Rectal smooth muscle tissue (tissue), 1 donor: ENCODE results near the gene MAPKBP1.

Experiments
- H3K27ac ChIP-seq: one replicate; pipeline ENCODE4 v1.7.0; 2013; ENCODE audit warnings: low read depth, low read length, inconsistent platforms
- H3K27me3 ChIP-seq: one replicate; pipeline ENCODE4 v1.7.0; 2013; ENCODE audit warnings: low read length; ENCODE audit not compliant: control insufficient read depth, insufficient read depth
- H3K36me3 ChIP-seq: one replicate; pipeline ENCODE4 v1.7.0; 2013; ENCODE audit warnings: low read length; ENCODE audit not compliant: control insufficient read depth, insufficient read depth
- H3K4me1 ChIP-seq: one replicate; pipeline ENCODE4 v1.7.0; 2013; ENCODE audit warnings: low read length; ENCODE audit not compliant: control insufficient read depth, insufficient read depth
- H3K4me3 ChIP-seq: one replicate; pipeline ENCODE4 v1.7.0; 2013; ENCODE audit warnings: low read length
- H3K9ac ChIP-seq: one replicate; pipeline ENCODE4 v1.7.0; 2013; ENCODE audit warnings: low read length

MAPKBP1 gene

GRCh38 chr15:41850482-41851166 is 76.3 kb downstream of the MAPKBP1 start:
- peaks cover 7% of the 10 kb centered on the region for H3K36me3 ChIP-seq
- H3K27ac ChIP-seq, result no peak overlapping the region
- no peaks in the 10 kb centered on the region for H3K4me1 ChIP-seq
- H3K9ac ChIP-seq, result no peak overlapping the region
- no peak overlapping the region for H3K4me3 ChIP-seq
- no peaks in the 10 kb centered on the region for H3K27me3 ChIP-seq

- Histone ChIP-seq H3K27me3 (no peaks in the 10 kb centered on the region), H3K4me1 (no peaks in the 10 kb centered on the region)
Measured at GRCh38 chr15:41851167-41851523, 76.9 kb downstream of the MAPKBP1 start.

DNA sequence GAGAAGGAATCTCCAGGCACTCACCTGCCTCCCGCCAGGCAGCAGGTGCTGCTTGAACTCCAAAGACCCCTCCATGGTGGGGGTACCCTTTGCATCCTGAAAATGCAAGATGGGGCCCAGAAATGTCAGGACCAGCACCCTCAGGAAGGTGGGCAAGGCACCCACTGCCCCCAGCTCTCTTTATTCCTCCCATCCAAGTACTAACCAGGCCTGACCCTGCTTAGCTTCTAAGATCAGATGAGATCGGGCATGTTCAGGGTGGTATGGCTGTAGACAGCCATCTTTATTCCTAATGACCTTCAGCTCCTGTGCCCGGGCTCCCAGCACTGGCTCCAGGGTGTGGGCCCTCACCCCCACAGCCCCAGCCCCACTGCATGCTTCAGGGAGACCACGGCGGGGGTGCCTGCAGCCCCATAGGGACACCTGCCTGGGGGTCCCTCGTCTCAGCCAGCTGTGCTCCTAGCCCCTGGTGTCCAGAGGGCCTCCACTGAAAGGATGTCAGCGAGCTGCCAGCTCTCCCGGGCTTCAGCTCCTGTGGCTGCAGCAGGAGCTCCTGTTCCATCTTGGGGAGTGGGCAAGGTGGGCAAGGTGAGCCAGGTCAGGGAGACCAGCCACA is 77.6 kb downstream of the MAPKBP1 start:
- no peaks in the 10 kb centered on the region for H3K27me3 ChIP-seq
- no peak overlapping the region for H3K9ac ChIP-seq
- H3K4me1 ChIP-seq, result no peaks in the 10 kb centered on the region
- H3K36me3 ChIP-seq, result no peaks in the 10 kb centered on the region
- no peak overlapping the region for H3K4me3 ChIP-seq
- no peak overlapping the region for H3K27ac ChIP-seq

More at GRCh38 chr15:41851167-41851523, 76.9 kb downstream of the MAPKBP1 start:
- Histone ChIP-seq H3K4me3 (no peak overlapping the region), H3K36me3 (peaks cover 6% of the 10 kb centered on the region), H3K9ac (no peak overlapping the region), H3K27ac (no peak overlapping the region)

- H3K27ac ChIP-seq, result no peak overlapping the region
- no peaks in the 10 kb centered on the region for H3K36me3 ChIP-seq
- H3K4me3 ChIP-seq, result no peak overlapping the region
- no peaks in the 10 kb centered on the region for H3K4me1 ChIP-seq
- no peaks in the 10 kb centered on the region for H3K27me3 ChIP-seq
- H3K9ac ChIP-seq, result no peak overlapping the region
Measured at GRCh38 chr15:41852736-41853590, 78.7 kb downstream of the MAPKBP1 start.

DNA sequence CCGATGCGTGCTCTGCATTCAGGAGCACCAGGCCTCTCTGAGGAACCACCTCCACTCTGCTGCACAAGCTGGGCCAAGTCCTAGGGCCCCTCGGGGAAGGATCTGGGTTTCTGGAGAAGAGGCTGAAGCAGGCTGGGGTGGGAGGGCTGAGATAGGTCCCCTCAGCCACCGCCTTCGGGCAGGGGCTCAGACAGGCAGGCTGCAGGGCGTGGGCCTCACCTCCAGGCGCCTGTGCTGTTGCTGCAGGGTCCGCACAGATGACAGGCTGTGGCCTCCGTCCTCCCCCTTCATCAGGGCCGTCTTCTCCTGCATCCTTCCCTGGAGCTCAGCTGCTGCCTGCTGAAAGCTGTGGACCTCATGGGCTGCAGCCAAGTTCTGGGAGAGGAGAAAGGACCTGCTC is 79.5 kb downstream of the MAPKBP1 start:
- no peak overlapping the region for H3K27ac ChIP-seq
- no peak overlapping the region for H3K4me3 ChIP-seq
- H3K36me3 ChIP-seq, result no peaks in the 10 kb centered on the region
- no peaks in the 10 kb centered on the region for H3K4me1 ChIP-seq
- H3K9ac ChIP-seq, result no peak overlapping the region
- H3K27me3 ChIP-seq, result no peaks in the 10 kb centered on the region

GRCh38 chr15:41854443-41854842 is 80.2 kb downstream of the MAPKBP1 start:
- no peaks in the 10 kb centered on the region for H3K27me3 ChIP-seq
- H3K4me1 ChIP-seq, result no peaks in the 10 kb centered on the region
- no peaks in the 10 kb centered on the region for H3K36me3 ChIP-seq
- H3K27ac ChIP-seq, result no peak overlapping the region
- no peak overlapping the region for H3K9ac ChIP-seq
- H3K4me3 ChIP-seq, result no peak overlapping the region

- Histone ChIP-seq H3K4me3 (no peak overlapping the region), H3K36me3 (no peaks in the 10 kb centered on the region), H3K27ac (no peak overlapping the region), H3K9ac (no peak overlapping the region), H3K27me3 (no peaks in the 10 kb centered on the region), H3K4me1 (no peaks in the 10 kb centered on the region)
Measured at GRCh38 chr15:41855261-41855961, 81.1 kb downstream of the MAPKBP1 start.

GRCh38 chr15:41856262-41856661 is 82.0 kb downstream of the MAPKBP1 start:
- H3K4me3 ChIP-seq, result no peak overlapping the region
- no peak overlapping the region for H3K27ac ChIP-seq
- no peaks in the 10 kb centered on the region for H3K27me3 ChIP-seq
- no peak overlapping the region for H3K9ac ChIP-seq
- no peaks in the 10 kb centered on the region for H3K36me3 ChIP-seq
- H3K4me1 ChIP-seq, result no peaks in the 10 kb centered on the region

DNA sequence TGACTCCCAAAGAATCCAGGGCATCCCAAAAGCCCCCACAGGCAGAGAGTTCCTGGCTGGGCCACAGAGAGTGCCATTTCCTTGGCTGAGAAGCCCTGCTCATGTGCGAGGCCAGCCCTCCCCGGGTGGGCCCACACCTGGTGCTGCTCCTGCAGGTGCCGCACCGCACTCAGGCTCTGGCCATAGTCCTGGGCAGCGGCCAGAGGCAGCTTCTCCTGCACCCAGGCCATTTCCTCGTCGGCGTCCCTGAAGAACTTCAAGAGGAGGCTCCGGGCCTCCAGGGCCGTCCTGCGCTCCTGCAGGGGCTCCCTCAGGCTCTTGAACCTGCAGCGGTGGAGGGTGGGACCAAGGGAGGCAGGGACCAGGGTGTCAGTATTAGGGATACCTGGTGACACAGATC is 82.4 kb downstream of the MAPKBP1 start:
- no peak overlapping the region for H3K9ac ChIP-seq
- H3K4me1 ChIP-seq, result no peaks in the 10 kb centered on the region
- no peaks in the 10 kb centered on the region for H3K27me3 ChIP-seq

DNA sequence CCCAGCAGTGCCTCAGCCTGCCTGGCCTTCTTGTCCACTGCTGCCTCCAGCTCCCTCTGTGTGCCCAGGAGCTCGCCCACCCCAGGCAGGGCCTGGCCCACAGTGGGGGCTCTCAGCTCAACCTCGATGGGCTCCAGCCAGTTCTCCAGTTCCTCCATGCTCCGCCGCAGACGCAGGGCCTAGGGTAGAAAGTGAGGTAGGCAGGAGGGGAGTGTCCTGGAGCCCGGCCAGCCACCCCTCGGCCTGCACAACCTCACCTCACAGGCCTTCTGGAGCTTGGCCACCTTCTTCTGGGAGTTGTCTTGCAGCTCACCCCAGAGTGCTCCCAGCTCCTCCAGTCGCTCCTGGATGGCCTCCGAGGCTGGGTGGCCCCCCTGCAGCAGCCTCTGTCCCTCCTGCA is 83.0 kb downstream of the MAPKBP1 start:
- Histone ChIP-seq H3K27ac (no peak overlapping the region), H3K4me3 (no peak overlapping the region), H3K4me1 (no peaks in the 10 kb centered on the region), H3K9ac (no peak overlapping the region), H3K27me3 (no peaks in the 10 kb centered on the region), H3K36me3 (no peaks in the 10 kb centered on the region)

More for the DNA sequence above, 82.4 kb downstream of the MAPKBP1 start:
- Histone ChIP-seq H3K27ac (no peak overlapping the region), H3K4me3 (no peak overlapping the region), H3K36me3 (no peaks in the 10 kb centered on the region)

DNA sequence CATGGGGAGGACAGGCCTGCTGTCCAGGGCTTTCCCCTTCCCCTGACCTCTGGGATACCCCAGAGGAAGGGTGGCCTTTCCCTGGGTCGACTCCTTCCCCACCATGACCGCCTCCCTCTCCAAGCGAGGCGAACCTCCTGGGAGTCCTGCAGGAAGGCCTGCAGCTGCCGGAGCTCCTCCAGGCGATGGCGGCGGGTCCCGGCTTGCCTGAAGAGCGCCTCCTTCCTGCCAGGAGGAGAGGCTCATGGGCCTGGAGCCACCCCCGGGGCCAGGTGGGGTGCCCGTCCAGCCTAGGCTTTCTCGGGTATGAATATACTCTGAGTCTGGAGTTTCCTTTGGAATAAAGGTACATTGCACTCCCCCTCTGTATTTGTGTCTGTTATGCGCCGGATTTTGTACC is 84.5 kb downstream of the MAPKBP1 start:
- Histone ChIP-seq H3K4me1 (no peaks in the 10 kb centered on the region), H3K9ac (no peak overlapping the region), H3K4me3 (no peak overlapping the region), H3K27me3 (no peaks in the 10 kb centered on the region), H3K27ac (no peak overlapping the region), H3K36me3 (no peaks in the 10 kb centered on the region)
